Measurements from ENCODE around the gene C1QTNF9. TPM values are rescaled to one million over a fixed set of nuclear protein-coding genes. Genes with fewer than 3 reads are reported as not detected.
"Not testable (repeated sequence)": the region's sequence is repeated elsewhere in the genome, so short reads cannot be mapped to it uniquely, and the experiment has no call there.

C1QTNF9 gene
- total RNA-seq, 2 donors from 2014 or later, result 0.42 to 0.95 TPM

DNA sequence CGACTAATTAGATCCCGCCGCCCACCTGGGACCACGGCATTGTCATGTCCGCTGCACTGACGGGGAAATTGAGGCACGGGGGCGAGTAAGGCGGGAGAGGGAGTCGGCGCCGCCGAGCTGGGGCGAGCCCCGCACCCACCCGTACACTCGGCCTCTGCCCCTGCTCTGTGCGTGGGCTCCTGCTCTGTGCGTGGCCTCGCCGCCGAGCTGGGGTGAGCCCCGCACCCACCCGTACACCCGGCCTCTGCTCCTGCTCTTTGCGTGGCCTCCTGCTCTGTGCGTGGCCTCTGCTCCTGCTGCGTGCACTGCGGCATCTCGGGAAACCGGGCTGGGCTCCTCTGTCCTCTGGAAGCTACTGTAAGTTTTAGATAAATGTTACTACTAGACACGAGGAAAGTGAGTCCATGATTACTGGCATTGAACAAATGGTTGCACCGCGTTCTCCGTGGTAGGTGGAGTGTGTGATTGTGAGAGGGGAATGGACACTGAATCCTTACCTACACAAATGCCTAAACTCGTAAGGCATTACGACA, 826 bp upstream of the C1QTNF9 start:
- no peak for DNase-seq (ENCODE audit: low spot score)
- intact Hi-C loops (cut with DNase I), result no loop called here

DNA sequence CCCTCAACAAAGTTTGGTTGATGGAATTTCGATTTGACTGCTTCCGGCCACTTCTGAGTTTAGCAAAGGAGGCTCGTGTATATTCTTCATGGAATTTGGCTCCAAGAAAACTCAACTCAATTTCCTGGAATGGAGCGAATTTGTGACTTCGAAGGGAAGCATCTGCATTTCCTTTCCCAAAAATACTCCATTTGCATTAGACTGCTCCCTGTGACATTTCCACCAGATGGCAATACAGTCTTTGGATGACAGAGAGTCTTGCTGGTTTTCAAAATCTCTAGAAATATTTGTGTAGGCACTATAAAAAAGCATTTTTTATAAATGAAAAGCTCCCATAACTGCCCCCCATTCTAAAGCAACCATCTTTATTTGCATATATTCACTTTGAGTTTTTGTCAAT, 4.1 kb downstream of the C1QTNF9 start:
- DNase-seq (ENCODE audit: low spot score), result no peak
- intact Hi-C loops (cut with DNase I), result no loop called here

DNA sequence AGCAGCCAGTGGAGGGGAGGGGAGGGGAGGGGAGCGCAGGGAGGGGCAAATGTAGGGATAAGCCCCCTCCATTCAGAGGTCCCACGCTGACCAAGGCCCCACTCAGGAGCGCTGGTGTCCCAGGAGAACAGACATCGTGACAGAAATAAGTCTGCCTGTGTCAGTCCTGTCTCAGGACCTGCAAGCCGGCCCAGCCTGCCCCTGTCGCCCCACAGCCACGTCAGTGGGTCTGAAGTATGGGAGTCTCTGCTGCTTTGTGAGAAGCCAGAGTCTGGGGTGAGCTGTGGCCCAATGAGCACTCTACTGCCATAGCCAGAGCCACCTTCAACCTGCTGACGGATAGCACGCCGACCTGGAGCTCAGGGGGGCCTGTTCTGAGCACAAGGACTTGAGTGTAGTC, 8.5 kb downstream of the C1QTNF9 start:
- intact Hi-C loops (cut with DNase I); DNase-seq (ENCODE audit: low spot score): not testable (repeated sequence)

DNA sequence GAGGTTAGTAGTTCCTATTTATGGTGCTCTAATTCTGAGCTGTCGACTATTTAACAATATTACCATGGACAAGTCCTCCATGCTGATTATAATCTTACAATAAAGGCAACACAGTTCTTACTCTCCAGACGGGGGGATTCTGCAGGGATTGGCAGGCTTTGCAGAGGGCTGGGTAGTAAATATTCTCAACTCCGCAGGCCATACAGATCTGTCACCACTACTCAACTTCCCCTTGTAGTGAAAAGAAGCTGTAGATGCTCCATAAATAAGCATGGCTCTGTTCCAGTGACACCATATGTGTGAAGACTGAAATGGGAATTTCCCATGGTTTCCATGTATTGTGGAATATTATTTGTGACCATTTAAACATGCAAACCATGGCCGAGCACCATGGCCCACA, 9.5 kb downstream of the C1QTNF9 start:
- intact Hi-C loops (cut with DNase I), result not testable (repeated sequence)

DNA sequence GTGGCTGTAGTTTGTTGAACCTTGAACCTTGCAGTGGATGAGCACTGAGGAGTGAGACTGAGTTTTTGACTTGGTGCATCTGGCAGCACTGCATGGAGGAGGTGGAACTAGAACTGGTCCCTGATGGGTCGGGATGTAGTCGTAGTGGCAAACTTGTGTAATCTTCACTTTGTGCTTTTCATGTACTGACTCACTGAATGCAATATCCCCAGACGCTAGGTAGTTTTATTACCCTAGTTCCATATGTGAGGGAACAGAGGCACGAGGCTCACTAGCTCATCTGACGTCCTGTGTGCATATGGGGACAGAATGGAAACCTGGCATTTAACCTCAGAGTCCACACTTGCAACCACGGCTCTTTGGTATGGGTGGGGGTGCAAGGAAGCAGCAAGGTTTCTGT, 10.3 kb downstream of the C1QTNF9 start:
- not testable (repeated sequence) for DNase-seq (ENCODE audit: low spot score)
- intact Hi-C loops (cut with DNase I), result loop anchor here in 1 of 2 donors (5.0 kb wide), 1 partner anchor 427 kb away; no protein-coding TSS in a partner anchor

More for the DNA sequence above, 9.5 kb downstream of the C1QTNF9 start:
- DNase-seq (ENCODE audit: low spot score), result not testable (repeated sequence)

DNA sequence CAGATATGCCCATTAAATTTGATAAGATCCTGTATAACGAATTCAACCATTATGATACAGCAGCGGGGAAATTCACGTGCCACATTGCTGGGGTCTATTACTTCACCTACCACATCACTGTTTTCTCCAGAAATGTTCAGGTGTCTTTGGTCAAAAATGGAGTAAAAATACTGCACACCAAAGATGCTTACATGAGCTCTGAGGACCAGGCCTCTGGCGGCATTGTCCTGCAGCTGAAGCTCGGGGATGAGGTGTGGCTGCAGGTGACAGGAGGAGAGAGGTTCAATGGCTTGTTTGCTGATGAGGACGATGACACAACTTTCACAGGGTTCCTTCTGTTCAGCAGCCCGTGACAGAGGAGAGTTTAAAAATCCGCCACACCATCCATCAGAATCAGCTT, 12.0 kb downstream of the C1QTNF9 start:
- DNase-seq (ENCODE audit: low spot score), result not testable (repeated sequence)
- intact Hi-C loops (cut with DNase I), result loop anchor here in 1 of 2 donors (5.0 kb wide), 1 partner anchor 429 kb away; no protein-coding TSS in a partner anchor

DNA sequence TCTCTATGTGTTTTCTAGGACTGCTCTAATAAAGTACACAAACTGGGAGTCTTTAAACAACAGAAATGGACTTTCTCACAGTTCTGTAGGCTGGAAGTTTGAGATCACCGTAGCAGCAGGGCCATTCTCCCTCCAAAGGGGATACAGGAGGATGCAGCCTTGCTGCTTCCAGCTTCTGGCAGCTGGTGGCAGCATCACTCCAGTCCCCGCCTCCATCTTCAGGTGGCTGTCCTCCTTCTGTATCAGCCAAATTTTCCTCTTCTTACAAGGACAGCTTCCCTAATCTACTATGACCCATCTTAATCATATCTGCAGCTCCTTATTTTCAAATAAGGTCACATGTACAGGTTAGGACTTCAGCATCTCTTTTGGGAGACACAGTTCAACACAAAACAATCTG, 13.1 kb downstream of the C1QTNF9 start:
- intact Hi-C loops (cut with DNase I), result loop anchor here in 1 of 2 donors (5.0 kb wide), 1 partner anchor 430 kb away; no protein-coding TSS in a partner anchor
- DNase-seq (ENCODE audit: low spot score), result not testable (repeated sequence)

DNA sequence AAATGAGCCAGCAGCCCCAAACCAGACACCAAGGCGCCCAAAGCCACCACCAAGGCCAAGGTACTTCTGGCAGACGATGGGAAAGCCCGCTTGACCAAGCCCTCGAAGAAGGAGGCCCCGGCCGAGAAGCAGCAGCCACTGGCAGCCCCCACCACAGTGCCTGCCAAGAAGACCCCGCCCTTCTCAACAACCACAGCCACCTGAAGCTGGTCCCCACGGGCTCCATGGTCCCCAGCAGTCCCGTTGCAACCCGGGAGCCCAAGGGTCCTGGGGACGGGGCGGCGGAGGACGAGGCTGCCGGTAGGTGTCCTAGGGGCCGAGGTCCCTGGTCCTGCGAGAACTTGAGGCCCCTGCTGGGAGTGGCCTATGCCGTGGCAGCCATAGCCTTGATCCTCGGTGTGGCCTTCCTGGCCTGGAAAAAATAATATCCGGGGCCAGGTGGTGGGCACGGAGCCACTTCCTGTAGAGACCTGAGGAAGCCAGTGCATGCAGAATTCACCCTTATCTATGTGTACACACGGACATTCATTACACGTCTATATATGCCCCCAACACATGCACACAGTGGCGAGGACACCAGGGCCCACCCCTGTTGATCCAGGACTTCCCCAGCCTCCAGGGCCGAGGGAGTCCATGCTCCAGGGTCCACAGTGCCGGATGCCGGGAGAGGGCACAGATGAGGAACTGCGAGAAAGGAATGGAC, 13.8 kb downstream of the C1QTNF9 start:
- intact Hi-C loops (cut with DNase I), result loop anchor here in 1 of 2 donors (5.0 kb wide), 1 partner anchor 431 kb away; no protein-coding TSS in a partner anchor
- DNase-seq (ENCODE audit: low spot score), result no peak

DNA sequence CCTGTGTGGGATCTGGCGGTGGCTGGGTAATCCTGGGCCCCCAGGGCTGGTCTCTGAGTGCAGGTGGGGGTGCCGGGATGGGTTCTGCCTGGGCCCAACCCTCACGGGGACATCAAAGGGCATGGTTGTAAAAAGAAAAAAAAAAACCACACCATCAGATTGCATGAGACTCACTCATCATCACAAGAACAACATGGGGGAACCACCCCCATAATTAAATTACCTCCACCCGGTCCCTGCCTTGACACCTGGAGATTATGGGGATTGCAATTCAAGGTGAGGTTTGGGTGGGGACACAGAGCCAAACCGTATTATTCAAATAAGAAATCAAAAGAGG, 14.3 kb downstream of the C1QTNF9 start:
- no peak for DNase-seq (ENCODE audit: low spot score)
- intact Hi-C loops (cut with DNase I), result loop anchor here in 1 of 2 donors (5.0 kb wide), 1 partner anchor 431 kb away; no protein-coding TSS in a partner anchor

DNA sequence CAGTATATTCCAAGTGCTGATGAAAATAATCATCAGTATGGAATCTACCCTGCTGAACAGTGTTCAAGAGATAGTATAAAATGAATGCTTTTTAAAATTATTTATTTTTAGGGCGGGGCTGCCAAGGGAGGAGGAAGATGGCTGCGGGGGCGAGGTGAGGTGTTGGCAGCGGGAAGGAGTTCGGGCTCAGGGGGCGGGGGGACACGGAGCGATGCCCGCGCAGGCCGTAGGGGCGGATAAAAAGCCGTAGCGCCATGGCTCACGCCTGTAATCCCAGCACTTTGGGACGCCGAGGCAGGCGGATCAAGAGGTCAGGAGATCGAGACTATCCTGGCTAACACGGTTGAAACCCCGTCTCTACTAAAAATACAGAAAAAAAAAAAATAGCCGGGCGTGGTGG, 18.2 kb downstream of the C1QTNF9 start:
- DNase-seq (ENCODE audit: low spot score); intact Hi-C loops (cut with DNase I): not testable (repeated sequence)

DNA sequence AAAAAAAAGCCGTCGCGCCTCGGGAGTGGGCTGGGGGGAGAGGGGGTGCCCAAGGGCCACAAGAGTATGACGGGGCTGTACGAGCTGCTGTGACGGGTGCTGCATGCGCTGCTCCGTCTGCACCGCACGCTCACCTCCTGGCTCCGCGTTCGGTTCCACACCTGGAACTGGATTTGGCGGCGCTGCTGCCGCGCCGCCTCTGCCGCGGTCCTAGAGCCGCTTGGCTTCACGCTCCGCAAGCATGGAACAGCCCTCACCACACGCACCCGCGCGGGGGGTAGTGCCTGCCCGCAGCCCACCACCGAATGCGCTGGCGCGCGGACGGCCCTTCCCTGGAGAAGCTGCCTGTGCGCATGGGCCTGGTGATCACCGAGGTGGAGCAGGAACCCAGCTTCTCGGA, 18.8 kb downstream of the C1QTNF9 start:
- no peak for DNase-seq (ENCODE audit: low spot score)
- intact Hi-C loops (cut with DNase I), result no loop called here

DNA sequence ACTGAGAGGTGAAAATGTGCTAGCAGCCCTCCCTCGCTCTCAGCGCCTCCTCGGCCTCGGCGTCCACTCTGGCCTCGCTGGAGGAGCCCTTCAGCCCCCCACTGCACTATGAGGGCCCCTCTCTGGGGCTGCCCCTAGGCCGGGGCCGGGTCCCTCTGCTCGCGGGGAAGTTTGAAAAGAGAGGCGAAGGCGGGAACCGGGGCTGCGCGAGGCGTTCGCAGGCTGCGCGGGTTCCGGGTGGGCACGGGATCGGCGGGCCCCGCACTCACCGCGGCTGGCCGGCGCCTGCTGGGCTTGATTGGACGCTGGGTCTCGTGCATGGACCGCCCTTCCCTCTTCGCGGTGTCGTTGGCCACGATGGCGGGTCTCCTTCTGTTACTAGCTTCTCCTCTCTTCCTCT, 29.3 kb downstream of the C1QTNF9 start:
- intact Hi-C loops (cut with DNase I), result no loop called here

DNA sequence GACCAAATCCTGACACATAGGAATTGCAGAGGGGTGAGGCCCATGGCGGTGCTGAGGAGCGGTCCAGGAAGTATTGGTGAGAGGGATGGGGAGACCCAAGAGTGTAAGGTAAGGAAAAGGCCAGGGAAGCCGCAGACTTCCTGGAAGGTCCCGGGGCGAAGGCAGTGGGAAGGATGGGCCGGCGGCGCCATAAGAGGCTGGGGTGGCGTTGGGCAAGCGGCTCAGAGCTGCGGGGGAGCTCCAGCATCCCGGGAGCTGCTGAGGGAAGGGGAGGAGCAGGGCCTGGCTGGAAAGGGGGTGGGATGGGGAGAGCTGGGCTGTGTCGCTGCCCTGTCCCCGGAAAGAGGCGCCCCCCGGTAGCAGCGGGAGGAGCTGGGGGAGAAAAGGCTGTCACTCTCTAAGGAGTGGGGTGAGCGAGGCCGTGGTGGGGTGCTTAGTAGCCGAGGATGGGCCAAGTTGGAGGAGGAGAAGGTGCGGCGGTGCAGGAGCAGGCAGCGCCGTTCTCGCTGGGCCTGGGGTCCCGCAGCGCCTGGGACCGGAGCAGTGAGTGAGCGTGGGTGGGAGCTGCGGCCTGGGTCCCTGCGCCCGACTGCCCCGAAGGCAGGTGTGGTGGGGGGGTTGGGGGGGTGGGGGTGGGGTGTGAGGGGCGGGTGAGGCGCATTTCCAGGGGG, 30.7 kb downstream of the C1QTNF9 start:
- DNase-seq (ENCODE audit: low spot score), result no peak
- intact Hi-C loops (cut with DNase I), result no loop called here

More for the DNA sequence above, 29.3 kb downstream of the C1QTNF9 start:
- no peak for DNase-seq (ENCODE audit: low spot score)

DNA sequence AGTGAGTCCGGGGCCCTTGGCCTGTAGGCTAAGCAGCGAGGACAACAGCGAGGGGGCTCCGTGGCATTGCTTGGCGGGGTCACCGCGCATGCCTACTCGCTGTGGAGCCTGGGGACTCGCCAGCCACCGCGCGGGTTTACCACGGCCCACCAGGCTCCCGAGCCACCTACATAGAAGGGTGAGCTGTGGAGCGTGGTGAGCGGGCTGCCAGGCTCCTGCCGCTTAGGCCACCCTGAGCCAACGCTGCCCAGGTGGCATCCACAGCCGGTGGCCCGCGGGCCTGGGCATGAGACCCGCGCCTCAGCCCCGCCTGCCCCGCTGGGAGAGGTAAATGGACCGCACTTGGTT, 31.2 kb downstream of the C1QTNF9 start:
- intact Hi-C loops (cut with DNase I), result no loop called here
- no peak for DNase-seq (ENCODE audit: low spot score)

DNA sequence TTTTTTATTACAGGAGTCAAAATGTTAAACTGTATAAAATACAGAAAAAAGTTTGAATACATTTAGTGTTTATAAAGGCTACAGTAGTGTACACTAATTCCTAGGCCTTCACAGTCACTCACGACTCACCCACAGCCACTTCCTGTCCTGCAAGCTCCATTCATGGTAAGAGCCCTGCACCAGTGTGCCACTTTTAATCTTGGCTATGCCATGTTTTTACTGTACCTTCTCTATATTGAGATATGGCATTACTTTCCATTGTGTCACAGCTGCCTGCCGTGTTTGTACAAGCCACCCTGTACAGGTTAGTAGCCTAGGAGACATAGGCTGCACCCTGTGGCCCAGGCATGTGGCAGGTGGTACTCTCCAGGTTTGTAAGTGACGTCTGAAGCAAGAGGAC, 32.1 kb downstream of the C1QTNF9 start:
- intact Hi-C loops (cut with DNase I), result no loop called here
- DNase-seq (ENCODE audit: low spot score), result no peak

DNA sequence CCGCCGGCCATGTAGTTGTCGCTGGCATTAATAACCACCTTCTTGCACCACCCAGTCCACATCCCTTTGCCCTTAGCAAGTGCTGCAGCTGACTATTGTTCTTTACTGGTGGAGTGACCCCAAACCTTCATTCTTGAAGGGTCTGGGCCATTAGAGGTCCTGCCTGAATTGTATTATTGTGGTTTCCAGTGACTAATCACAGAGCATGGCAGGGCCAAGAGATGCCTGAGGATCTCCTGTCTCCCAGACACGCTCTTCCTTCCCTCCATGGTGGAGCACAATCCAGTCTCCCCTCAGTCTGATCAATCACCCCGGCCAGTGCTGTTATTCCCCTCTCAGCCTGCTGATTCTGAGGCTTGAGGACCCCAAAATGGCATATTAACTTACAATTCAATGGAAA, 39.0 kb downstream of the C1QTNF9 start:
- intact Hi-C loops (cut with DNase I), result no loop called here
- DNase-seq (ENCODE audit: low spot score), result no peak

DNA sequence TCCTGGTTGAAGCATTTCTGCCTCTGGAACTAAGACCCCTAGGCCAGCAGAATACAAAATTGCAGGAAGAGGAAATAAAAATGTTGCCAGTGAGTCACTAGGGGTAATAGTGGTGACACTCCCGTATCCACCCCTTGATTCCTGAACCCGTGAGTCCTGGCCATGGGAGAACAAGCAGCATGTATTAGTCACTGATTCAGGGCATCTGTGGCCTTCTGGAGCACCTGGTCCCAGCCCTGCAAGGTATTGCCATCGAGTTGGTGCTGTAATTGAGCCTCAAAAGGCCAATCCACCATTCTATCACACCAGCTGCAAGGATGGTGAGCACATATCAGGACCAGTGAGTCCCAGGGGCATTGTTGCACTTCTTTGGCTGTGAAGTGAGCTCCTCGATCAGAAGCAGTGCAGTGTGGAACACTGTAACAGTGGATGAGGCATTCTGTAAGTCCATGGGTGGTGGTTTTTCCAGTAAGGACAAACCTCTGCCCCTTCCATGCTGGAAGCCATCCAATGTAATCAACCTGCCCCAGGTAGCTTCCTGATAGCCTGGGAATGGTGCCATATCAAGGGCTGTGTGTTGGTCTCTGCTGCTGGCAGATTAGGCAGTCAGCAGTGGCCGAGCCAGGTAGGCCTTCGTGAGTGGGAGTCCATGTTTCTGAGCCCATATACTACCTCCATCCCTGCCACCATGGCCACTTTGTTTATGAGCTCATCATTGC, 39.6 kb downstream of the C1QTNF9 start:
- no peak for DNase-seq (ENCODE audit: low spot score)

DNA sequence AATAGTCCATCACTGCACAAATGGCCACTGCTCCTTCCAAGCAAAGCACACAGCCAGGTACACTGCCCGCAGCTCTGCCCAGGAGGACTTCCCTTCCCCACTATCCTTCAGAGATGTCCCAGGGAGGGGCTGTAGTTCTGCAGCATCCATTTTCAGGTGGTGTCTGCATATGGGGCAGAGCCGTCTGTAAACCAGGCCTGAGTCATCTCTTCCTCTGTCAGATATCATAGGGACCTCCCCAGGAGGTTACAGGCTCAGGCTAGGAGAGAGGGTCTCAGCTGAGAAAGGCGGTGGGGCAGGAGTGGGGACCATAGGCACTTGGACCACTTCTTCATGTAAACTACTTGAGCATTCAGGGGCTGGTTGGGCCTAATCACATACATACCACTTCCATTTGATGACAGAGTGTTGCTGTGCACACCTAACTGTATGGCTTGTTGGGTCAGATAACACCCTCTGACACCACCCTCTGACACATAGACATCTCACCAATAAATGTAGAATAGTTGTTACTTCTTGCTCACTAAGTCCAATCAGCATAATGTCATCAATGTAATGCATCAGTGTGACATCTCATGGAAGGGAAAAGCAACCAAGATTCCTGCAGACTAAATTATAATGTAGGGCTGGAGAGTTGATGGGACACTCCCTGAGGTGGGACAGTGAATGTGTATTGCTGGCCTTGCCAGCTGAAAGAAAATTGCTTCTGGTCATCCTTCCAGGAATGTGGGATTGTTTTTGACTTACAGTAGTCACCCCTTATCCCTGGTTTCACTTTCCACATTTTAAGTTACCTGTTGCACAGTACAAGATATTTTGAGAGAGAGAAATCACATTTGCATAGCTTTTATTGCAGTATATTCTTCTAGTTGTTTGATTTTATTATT, 40.6 kb downstream of the C1QTNF9 start:
- intact Hi-C loops (cut with DNase I), result loop anchor here in 1 of 2 donors (10.0 kb wide), 1 partner anchor 1415 kb away; no protein-coding TSS in a partner anchor
- DNase-seq (ENCODE audit: low spot score), result not testable (repeated sequence)

More for the DNA sequence above, 39.6 kb downstream of the C1QTNF9 start:
- intact Hi-C loops (cut with DNase I), result no loop called here

DNA sequence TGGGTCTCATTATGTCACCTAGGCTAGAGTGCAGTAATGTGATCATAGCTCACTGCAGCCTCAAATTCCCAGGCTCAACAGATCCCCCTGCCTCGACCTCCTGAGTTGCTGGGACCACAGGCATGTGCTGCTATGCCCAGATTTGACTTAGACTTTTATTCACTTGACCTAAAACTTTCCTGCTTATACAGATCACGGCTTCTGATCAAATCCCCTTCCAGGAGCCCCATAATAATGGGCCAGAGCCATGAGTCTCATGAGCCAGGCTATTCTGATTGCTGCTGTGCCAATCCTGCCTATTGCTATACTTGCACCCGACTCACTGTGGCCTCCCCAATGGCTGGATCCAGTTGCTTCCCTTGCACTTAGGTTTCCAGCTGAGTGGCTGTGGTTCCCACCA, 42.0 kb downstream of the C1QTNF9 start:
- intact Hi-C loops (cut with DNase I), result loop anchor here in 1 of 2 donors (10.0 kb wide), 1 partner anchor 1417 kb away; no protein-coding TSS in a partner anchor
- no peak for DNase-seq (ENCODE audit: low spot score)
